GM19463 (cell line): Measurements from ENCODE around the gene MACF1.
A peak's percentile ranks its signal among the peaks of the same experiment; 100 is the strongest.
"Not testable (repeated sequence)": the region's sequence is repeated elsewhere in the genome, so short reads cannot be mapped to it uniquely, and the experiment has no call there.

ENCODE experiments used
- ATAC-seq: cut with Tn5 transposase; IDR thresholded peaks from one replicate; pipeline ENCODE4 v1.9.1; 2021; ENCODE audit warnings: mild to moderate bottlenecking, moderate library complexity; ENCODE audit not compliant: unreplicated experiment

Gene MACF1

DNA sequence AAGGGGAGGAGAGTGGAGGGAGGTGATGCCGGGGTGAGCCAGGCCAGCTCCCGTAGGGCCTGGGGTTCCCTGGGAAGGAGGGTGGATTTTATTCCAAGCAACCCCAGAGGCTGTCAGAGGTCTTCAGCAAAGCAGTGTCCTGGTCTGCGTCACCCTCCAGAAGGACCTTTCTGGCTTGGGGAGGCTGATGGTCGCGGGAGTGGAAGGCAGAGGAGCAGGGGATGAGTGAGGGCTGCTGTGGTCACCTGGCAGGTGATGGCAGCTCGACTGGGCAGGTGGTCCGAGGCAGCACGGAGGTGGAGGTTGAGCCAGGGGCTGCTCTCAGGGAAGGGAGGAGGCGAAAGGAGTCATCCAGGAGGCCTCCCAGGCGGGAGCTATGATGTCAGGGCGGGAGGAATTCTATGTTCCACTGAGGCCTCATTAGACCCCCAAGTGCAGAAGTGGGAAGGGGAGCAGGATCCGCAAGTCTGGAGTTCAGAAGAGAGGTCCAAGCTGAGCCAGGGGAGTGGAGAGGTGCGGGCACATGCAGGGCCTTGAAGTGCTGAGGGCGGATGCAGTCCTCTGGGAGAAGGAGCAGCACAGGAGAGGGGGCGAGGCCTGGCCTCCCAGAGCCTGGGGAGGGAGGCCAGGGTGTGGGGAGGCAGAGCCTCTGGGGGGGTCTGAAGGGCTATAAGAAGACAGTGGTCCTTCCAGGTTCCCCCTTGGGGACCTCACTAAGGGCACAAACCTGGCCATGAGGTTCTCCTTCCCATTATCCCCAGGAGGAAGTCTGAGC is 320.3 kb downstream of the MACF1 start:
- no peak for ATAC-seq

- ATAC-seq = peak; percentile 98
Observed at GRCh38 chr1:39525366-39526165, 321.1 kb downstream of the MACF1 start.

DNA sequence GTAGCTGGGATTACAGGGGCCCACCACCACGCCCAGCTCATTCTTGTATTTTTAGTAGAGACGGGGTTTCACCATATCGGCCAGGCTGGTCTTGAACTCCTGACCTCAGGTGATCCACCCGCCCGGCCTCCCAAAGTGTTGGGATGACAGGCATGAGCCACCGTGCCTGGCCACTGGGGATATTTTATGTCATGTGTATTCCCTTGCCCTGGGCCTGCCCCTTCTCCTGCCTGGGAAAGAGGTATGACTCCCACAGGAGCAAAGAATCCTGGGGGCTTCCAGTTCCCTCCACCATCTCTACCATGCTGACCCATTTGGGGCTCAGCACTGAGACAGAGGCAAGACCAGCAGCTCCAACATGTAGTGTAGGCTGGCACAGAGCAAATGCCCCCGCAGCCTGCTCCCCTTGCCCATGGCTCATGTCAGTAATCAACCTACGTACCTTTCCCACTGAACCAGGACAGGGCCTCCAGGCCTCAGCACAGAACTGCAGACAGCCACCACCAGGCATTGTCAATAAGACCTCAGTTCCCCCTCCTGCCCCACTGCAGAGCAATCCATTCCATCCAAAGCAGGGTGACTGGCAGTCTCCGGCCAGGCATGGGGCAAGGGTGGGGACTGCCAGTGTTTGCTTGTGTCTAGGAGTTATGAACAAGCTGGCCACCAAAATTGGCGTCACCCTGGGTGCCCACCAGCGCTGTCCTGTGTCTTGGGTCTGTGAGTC is 322.1 kb downstream of the MACF1 start:
- ATAC-seq = no peak

DNA sequence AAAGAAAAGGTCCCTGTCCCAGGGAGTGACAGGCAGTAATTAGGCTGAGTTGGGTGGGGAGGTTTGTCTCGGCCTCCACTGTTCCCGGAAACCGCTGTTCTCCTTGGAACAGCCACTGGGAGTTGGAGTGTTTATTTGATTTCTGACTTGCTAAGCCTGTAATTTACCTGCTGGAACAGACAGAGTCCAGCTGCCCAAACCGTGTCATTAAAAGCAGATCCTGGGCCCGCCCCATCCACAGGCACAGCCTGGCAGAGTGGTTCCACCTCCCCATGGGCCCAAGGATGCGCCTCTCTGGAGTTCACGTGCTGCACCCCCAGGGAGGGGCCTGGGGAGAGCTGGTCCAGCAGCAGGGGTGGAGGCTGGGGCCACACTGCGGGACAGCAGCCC is 322.7 kb downstream of the MACF1 start:
- not testable (repeated sequence) for ATAC-seq

- no peak for ATAC-seq
Observed at GRCh38 chr1:39528082-39528481, 323.6 kb downstream of the MACF1 start.

DNA sequence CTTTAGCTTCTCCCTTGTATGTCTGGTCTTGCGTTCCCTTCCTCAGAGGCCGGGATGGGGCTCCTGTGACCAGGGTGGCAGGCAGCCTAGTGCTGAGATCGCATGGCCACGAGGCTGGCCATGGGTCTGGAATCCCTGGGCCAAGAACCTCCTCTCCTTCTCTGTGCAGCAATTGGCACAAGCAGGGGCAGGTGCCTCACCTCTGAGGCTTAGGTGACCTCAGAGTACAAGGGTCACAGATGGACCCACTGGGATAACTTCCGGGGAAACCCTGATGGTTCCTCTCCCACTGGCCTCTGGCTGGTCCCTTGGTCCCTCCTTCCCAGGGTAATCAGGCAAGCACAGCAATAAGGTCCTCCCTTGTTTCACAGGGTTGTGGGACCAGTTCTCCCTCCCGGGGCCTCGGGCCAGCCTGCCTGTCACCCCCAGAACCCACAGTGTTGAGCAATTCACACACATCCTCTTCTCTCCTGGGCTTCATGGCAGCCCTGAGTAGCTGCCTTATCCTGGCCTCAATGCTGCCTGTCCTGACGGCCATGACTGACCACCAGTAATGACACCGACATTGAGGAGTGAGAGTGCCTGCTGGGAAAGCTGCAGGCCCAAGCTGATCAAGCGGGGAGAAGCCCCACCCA is 325.5 kb downstream of the MACF1 start:
- no peak for ATAC-seq

DNA sequence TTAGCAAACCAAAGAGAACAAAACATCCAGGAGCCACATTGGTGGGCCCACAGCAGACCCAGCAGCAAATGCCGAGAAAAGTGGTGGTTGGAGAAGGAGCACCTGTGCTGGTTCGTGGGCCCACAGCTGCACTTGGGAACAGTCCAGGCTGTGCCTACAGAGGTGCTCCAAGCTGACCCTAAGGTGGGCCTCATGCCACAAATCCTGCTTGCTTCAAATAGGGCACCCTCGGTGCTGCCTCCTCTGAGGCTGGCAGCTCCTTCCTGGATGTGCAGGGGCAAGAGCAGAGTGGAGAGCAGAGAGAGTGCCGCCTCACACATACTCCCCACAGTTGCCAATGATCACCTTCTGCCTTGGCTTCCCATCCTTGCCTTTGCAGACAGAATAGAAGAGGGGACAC is 327.0 kb downstream of the MACF1 start:
- no peak for ATAC-seq

- no peak for ATAC-seq
Observed at GRCh38 chr1:39533442-39533841, 328.9 kb downstream of the MACF1 start.
